K562 (cell line): ENCODE results near the gene SPIB. TPM values are rescaled to one million over a fixed set of nuclear protein-coding genes. Genes with fewer than 3 reads are reported as not detected.

Source experiments
- ARHGAP35 ChIP-seq: fragments of 450-650 bp; IDR thresholded peaks from 2 replicates; pipeline ENCODE4 v1.6.1; 2018; ENCODE audit not compliant: partially characterized antibody
- ARID1B ChIP-seq: fragments of 450-650 bp; IDR thresholded peaks from 2 replicates; pipeline ENCODE4 v1.6.1; 2016; ENCODE audit warnings: antibody characterized with exemption, mild to moderate bottlenecking, inconsistent platforms
- CHD4 ChIP-seq: fragments of 200-600 bp; sonication (generic); IDR thresholded peaks from 3 replicates; pipeline ENCODE4 v1.6.1; 2012; ENCODE audit warnings: low read depth, mild to moderate bottlenecking, mixed read lengths, low read length, inconsistent platforms; ENCODE audit not compliant: insufficient read depth, insufficient replicate concordance, poor library complexity, severe bottlenecking
- CREB1 ChIP-seq, 2 experiments: sonication (generic) in 1 of 2; formaldehyde crosslinking in 1 of 2; IDR thresholded peaks; 2 replicates each; pipeline versions ENCODE4 v1.6.1 to v1.8.0; 2012 to 2022; ENCODE audit warnings: inconsistent platforms in 1 of 2, mild to moderate bottlenecking in 1 of 2, missing genetic modification reagents in 1 of 2, moderate library complexity in 1 of 2
- CTBP1 ChIP-seq: fragments of 450-650 bp; IDR thresholded peaks from 2 replicates; pipeline ENCODE4 v1.6.1; 2016; ENCODE audit warnings: borderline replicate concordance
- ELF2 ChIP-seq: fragments of 250-450 bp; sonication (Bioruptor Pico); IDR thresholded peaks from 2 replicates; pipeline ENCODE4 v1.5.0; 2021; ENCODE audit warnings: mild to moderate bottlenecking
- ELF4 ChIP-seq: fragments of 450-650 bp; formaldehyde crosslinking; IDR thresholded peaks from 2 replicates; pipeline ENCODE4 v1.4.0; 2022; ENCODE audit warnings: missing genetic modification characterization
- MEIS2 ChIP-seq: fragments of 450-650 bp; IDR thresholded peaks from 2 replicates; pipeline ENCODE4 v1.6.1; 2014; ENCODE audit warnings: mild to moderate bottlenecking; ENCODE audit not compliant: partially characterized antibody
- MTF1 ChIP-seq: fragments of 250-450 bp; sonication (Bioruptor Pico); IDR thresholded peaks from 2 replicates; pipeline ENCODE4 v1.9.0; 2021; ENCODE audit warnings: moderate library complexity, mild to moderate bottlenecking, inconsistent platforms, borderline replicate concordance
- POLR2H ChIP-seq: IDR thresholded peaks from 2 replicates; pipeline ENCODE4 v1.6.1; 2016; ENCODE audit warnings: missing genetic modification characterization, low read depth, mild to moderate bottlenecking, control low read depth, missing compliant biosample characterization, moderate library complexity
- RCOR1 ChIP-seq, 2 experiments: IDR thresholded peaks; 2 replicates each; pipeline ENCODE4 v1.6.1; 2012; ENCODE audit warnings: low read depth in 2 of 2, low read length in 2 of 2, borderline replicate concordance in 1 of 2, improper control_type of control experiment in 1 of 2
- SLC30A9 ChIP-seq: fragments of 250-450 bp; sonication (Bioruptor Pico); IDR thresholded peaks from 2 replicates; pipeline ENCODE4 v1.8.0; 2022; ENCODE audit warnings: mild to moderate bottlenecking, moderate library complexity
- TCF7 ChIP-seq: sonication (generic); IDR thresholded peaks from 2 replicates; pipeline ENCODE4 v1.6.1; 2016; ENCODE audit warnings: antibody characterized with exemption, borderline replicate concordance
- ZNF444 ChIP-seq: fragments of 250-450 bp; sonication (Bioruptor Pico); IDR thresholded peaks from 2 replicates; pipeline ENCODE4 v1.4.0; 2020; ENCODE audit warnings: mild to moderate bottlenecking, moderate library complexity
- ZNF586 ChIP-seq: fragments of 450-650 bp; formaldehyde crosslinking; conservative IDR thresholded peaks from 2 replicates; pipeline ENCODE4 v1.4.0; 2020; ENCODE audit warnings: mild to moderate bottlenecking, moderate library complexity
- ZNF699 ChIP-seq: fragments of 250-450 bp; sonication (Bioruptor Pico); IDR thresholded peaks from 2 replicates; pipeline ENCODE4 v1.8.0; 2021; ENCODE audit warnings: mild to moderate bottlenecking, moderate library complexity; ENCODE audit not compliant: insufficient replicate concordance
- polyA plus RNA-seq, 8 experiments: library from polyadenylated mRNA; depleted of rRNA in 4 of 8; stranded (reverse) in 5 of 8; unstranded in 3 of 8; fragments of >200 nt; fragmentation: Nextera tagmentation in 2 of 8; fragmentation: Illumina TruSeq in 1 of 8; extraction: Ambion mirVana in 2 of 8; extraction: Trizol in 1 of 8; gene quantifications; 2 replicates each; pipeline versions ENCODE4 v1.2.1 to v1.2.3, GENCODE V29; 2011 to 2014; ENCODE audit warnings: inconsistent platforms in 1 of 8, missing spikeins in 1 of 8
- total RNA-seq, 7 experiments: library from RNA; depleted of rRNA in 6 of 7; stranded (reverse); fragments of >200 nt in 6 of 7; fragmentation: Illumina TruSeq in 2 of 7; extraction: Trizol in 2 of 7; gene quantifications; 2 replicates each; pipeline versions ENCODE4 v1.2.1 to v1.2.3, GENCODE V29; 2011 to 2021; ENCODE audit warnings: low replicate concordance in 1 of 7
- TF ChIP-seq, protein P1 (sequence below): fragments of 250-450 bp; sonication (Bioruptor Pico); IDR thresholded peaks from 2 replicates; pipeline ENCODE4 v1.9.0; 2021; ENCODE audit warnings: mild to moderate bottlenecking, inconsistent platforms
- TF ChIP-seq, protein P2 (sequence below): fragments of 250-450 bp; sonication (Bioruptor Pico); IDR thresholded peaks from 2 replicates; pipeline ENCODE4 v1.4.0; 2020

The SPIB gene
- total and polyA plus RNA-seq, 9 of the 15 experiments (the other 6 are each of a cell fraction or from before 2014, with no cell fraction given), result 0.06 to 1.0 (median 0.43) TPM; not detected in 1

DNA sequence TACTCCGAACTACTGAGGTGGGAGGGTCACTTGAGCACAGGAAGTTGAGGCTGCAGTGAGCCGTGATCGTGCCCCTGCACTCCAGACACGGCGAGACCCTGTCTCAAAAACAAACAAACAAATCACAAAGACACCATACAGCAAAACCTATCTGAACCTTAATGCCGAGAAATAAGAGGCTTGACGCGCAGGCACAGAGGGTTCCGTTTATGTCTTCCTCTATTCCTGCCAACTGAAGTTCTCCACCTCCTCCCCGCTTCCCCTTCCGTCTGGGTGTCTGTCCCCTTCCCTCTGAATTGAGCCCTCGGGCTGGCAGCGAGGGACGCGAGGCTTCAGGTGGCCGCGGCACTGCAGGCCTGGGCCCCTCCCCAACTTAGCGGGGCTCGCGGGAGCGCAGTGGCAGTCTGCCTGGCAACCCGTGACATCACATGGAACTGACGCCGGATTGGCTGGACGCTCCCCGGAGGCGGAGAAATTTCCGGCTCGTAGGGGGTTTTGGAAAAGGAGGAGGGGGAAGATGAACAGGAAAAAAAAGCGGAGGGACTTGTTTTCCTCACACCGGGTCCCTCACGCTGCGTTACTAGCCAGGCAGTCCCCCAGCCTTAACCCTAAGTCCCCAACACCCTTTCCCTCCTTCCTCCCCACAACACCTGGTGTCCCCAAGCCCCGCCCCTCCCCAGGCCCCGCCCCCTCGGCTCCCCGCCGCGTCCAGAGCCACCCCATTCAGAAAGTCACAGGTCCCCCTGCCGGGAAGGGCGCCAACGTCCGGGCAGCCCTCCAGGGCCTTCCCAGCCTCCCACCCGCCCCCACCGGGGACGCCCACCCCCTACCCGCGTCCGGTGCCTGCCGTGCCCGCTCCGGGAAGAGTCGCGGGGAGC is 12.8 kb downstream of the SPIB start (continued):
- no peak for TF ChIP-seq ELF2 (CRISPR knock-in tag)
- TF ChIP-seq SLC30A9 (CRISPR knock-in tag), result no peak
- TF ChIP-seq ELF4 (CRISPR knock-in tag), result no peak
- TF ChIP-seq ZNF444 (CRISPR knock-in tag), result no peak
- no peak for TF ChIP-seq RCOR1 (IDR thresholded peaks at IDR 0.05; ENCODE audit: borderline replicate concordance in 1 of 2, low read depth in 2 of 2, low read length in 2 of 2)
- TF ChIP-seq TCF7, result no peak
- TF ChIP-seq ZNF586 (CRISPR knock-in tag), result no peak
- no peak for TF ChIP-seq POLR2H (tag)
- TF ChIP-seq, protein P1, sequence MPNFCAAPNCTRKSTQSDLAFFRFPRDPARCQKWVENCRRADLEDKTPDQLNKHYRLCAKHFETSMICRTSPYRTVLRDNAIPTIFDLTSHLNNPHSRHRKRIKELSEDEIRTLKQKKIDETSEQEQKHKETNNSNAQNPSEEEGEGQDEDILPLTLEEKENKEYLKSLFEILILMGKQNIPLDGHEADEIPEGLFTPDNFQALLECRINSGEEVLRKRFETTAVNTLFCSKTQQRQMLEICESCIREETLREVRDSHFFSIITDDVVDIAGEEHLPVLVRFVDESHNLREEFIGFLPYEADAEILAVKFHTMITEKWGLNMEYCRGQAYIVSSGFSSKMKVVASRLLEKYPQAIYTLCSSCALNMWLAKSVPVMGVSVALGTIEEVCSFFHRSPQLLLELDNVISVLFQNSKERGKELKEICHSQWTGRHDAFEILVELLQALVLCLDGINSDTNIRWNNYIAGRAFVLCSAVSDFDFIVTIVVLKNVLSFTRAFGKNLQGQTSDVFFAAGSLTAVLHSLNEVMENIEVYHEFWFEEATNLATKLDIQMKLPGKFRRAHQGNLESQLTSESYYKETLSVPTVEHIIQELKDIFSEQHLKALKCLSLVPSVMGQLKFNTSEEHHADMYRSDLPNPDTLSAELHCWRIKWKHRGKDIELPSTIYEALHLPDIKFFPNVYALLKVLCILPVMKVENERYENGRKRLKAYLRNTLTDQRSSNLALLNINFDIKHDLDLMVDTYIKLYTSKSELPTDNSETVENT (CRISPR knock-in tag), result no peak
- peak; percentile 91 for TF ChIP-seq CREB1 (IDR thresholded peaks at IDR 0.05)
- peak; percentile 98 for TF ChIP-seq CREB1 (CRISPR knock-in tag; IDR thresholded peaks at IDR 0.05)
- TF ChIP-seq CHD4, result no peak
- TF ChIP-seq MEIS2, result no peak
- no peak for TF ChIP-seq MTF1
- TF ChIP-seq, protein P2, sequence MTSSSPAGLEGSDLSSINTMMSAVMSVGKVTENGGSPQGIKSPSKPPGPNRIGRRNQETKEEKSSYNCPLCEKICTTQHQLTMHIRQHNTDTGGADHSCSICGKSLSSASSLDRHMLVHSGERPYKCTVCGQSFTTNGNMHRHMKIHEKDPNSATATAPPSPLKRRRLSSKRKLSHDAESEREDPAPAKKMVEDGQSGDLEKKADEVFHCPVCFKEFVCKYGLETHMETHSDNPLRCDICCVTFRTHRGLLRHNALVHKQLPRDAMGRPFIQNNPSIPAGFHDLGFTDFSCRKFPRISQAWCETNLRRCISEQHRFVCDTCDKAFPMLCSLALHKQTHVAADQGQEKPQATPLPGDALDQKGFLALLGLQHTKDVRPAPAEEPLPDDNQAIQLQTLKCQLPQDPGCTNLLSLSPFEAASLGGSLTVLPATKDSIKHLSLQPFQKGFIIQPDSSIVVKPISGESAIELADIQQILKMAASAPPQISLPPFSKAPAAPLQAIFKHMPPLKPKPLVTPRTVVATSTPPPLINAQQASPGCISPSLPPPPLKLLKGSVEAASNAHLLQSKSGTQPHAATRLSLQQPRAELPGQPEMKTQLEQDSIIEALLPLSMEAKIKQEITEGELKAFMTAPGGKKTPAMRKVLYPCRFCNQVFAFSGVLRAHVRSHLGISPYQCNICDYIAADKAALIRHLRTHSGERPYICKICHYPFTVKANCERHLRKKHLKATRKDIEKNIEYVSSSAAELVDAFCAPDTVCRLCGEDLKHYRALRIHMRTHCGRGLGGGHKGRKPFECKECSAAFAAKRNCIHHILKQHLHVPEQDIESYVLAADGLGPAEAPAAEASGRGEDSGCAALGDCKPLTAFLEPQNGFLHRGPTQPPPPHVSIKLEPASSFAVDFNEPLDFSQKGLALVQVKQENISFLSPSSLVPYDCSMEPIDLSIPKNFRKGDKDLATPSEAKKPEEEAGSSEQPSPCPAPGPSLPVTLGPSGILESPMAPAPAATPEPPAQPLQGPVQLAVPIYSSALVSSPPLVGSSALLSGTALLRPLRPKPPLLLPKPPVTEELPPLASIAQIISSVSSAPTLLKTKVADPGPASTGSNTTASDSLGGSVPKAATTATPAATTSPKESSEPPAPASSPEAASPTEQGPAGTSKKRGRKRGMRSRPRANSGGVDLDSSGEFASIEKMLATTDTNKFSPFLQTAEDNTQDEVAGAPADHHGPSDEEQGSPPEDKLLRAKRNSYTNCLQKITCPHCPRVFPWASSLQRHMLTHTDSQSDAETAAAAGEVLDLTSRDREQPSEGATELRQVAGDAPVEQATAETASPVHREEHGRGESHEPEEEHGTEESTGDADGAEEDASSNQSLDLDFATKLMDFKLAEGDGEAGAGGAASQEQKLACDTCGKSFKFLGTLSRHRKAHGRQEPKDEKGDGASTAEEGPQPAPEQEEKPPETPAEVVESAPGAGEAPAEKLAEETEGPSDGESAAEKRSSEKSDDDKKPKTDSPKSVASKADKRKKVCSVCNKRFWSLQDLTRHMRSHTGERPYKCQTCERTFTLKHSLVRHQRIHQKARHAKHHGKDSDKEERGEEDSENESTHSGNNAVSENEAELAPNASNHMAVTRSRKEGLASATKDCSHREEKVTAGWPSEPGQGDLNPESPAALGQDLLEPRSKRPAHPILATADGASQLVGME (CRISPR knock-in tag), result no peak
- TF ChIP-seq ARHGAP35, result no peak
- TF ChIP-seq ZNF699 (CRISPR knock-in tag), result no peak
- no peak for TF ChIP-seq ARID1B
- no peak; the same call in 1 of the 2 replicates for TF ChIP-seq CTBP1
